HCT116 (cell line): Measurements from ENCODE around the gene CDC42BPA. TPM values are rescaled to one million over a fixed set of nuclear protein-coding genes. Genes with fewer than 3 reads are reported as not detected.

ENCODE experiments used
- ATAC-seq: fragments of 200-7000 bp; cut with Tn5 transposase; 2 replicates; pipeline ENCODE4 v1.9.1; 2020; ENCODE audit warnings: mild to moderate bottlenecking, moderate library complexity
- BruUV-seq: library from RNA; stranded (reverse); fragments of 400-500 nt; replicated peaks from 2 replicates; lab custom pipeline; 2021; lab: Mats Ljungman, UMichigan
- CTCF ChIA-PET: fragments of 300-600 bp; sonication (Branson Sonifier 250); formaldehyde crosslinking; loops from one replicate; lab custom pipeline; 2021; ENCODE audit warnings: antibody characterized with exemption; lab: Charles Lee
- POLR2A ChIA-PET: fragments of 300-600, 350-600 bp; sonication (Branson Sonifier 250); formaldehyde crosslinking; loops from one replicate; lab custom pipeline; 2021; ENCODE audit warnings: antibody characterized with exemption; lab: Charles Lee
- RAD21 ChIA-PET, 2 experiments: fragments of 300-600 bp; sonication (Branson Sonifier 250); formaldehyde crosslinking; loops; one replicate each; lab custom pipeline; 2023; ENCODE audit warnings: low total read pairs in 2 of 2; ENCODE audit not compliant: uncharacterized antibody in 2 of 2, unreplicated experiment in 2 of 2, low non-redundant PET in 1 of 2; lab: Charles Lee
- DNase-seq: peaks from one replicate; pipeline ENCODE4 v3.0.0-alpha.2; 2010; ENCODE audit warnings: low read depth, low spot score
- H2AFZ ChIP-seq: fragments of 200-600 bp; shearing (Covaris generic), sonication (generic); 2 replicates; pipeline ENCODE4 v1.6.1; 2017; ENCODE audit warnings: low read depth, mixed run types, mixed read lengths, antibody characterized with exemption, low read length; ENCODE audit not compliant: poor library complexity, severe bottlenecking
- H3K27ac ChIP-seq: 2 replicates; pipeline ENCODE4 v1.5.1; 2012; ENCODE audit warnings: low read depth, low read length
- H3K27me3 ChIP-seq: fragments of 200-600 bp; sonication (generic); 2 replicates; pipeline ENCODE4 v1.6.1; 2016; ENCODE audit warnings: mixed run types, low read length, mixed read lengths; ENCODE audit not compliant: insufficient read depth
- H3K36me3 ChIP-seq, 2 experiments: fragments of 200-500 bp in 1 of 2; fragments of 200-600 bp in 1 of 2; sonication (Bioruptor generic) in 1 of 2; sonication (generic) in 1 of 2; 2 replicates each; pipeline versions ENCODE4 v1.5.1 to v1.6.1; 2014 to 2016; ENCODE audit warnings: low read length in 2 of 2, inconsistent platforms in 1 of 2, mixed read lengths in 1 of 2, mixed run types in 1 of 2; ENCODE audit not compliant: insufficient read depth in 2 of 2, control insufficient read depth in 1 of 2
- H3K4me1 ChIP-seq, 2 experiments: fragments of 200-600 bp in 1 of 2; sonication (generic) in 1 of 2; 2 replicates each; pipeline versions ENCODE4 v1.5.1 to v1.6.1; 2012 to 2017; ENCODE audit warnings: low read length in 2 of 2, inconsistent platforms in 1 of 2, mild to moderate bottlenecking in 1 of 2, mixed read lengths in 1 of 2, mixed run types in 1 of 2, moderate library complexity in 1 of 2; ENCODE audit not compliant: insufficient read depth in 2 of 2, control insufficient read depth in 1 of 2
- H3K4me2 ChIP-seq: fragments of 200-600 bp; sonication (generic); 2 replicates; pipeline ENCODE4 v1.6.1; 2017; ENCODE audit warnings: mixed run types, low read length, mixed read lengths
- H3K4me3 ChIP-seq, 2 experiments: fragments of 200-600 bp in 1 of 2; sonication (generic) in 1 of 2; replicated peaks in 1 of 2; 2 replicates each; pipeline ENCODE4 v1.5.1; 2011 to 2016; ENCODE audit warnings: low read length in 2 of 2, control low read depth in 1 of 2, low read depth in 1 of 2, mild to moderate bottlenecking in 1 of 2, mixed read lengths in 1 of 2, mixed run types in 1 of 2
- H3K79me2 ChIP-seq: fragments of 200-600 bp; sonication (generic); 2 replicates; pipeline ENCODE4 v1.6.1; 2017; ENCODE audit warnings: mild to moderate bottlenecking, mixed run types, low read length, moderate library complexity, mixed read lengths; ENCODE audit not compliant: insufficient read depth
- H3K9ac ChIP-seq: fragments of 200-600 bp; sonication (generic); 2 replicates; pipeline ENCODE4 v1.6.1; 2016; ENCODE audit warnings: low read length, mixed read lengths
- H3K9me2 ChIP-seq: fragments of 200-600 bp; sonication (generic), shearing (Covaris generic); 2 replicates; pipeline ENCODE4 v1.6.1; 2017; ENCODE audit warnings: mixed run types, mild to moderate bottlenecking, moderate library complexity; ENCODE audit not compliant: insufficient read depth
- H3K9me3 ChIP-seq, 2 experiments: fragments of 200-500 bp in 1 of 2; fragments of 200-600 bp in 1 of 2; sonication (Bioruptor generic) in 1 of 2; sonication (generic) in 1 of 2; 2 replicates each; pipeline ENCODE4 v1.6.1; 2014 to 2017; ENCODE audit warnings: low read length in 2 of 2, mixed read lengths in 2 of 2, inconsistent platforms in 1 of 2, low read depth in 1 of 2, mild to moderate bottlenecking in 1 of 2, mixed run types in 1 of 2, moderate library complexity in 1 of 2; ENCODE audit not compliant: control insufficient read depth in 1 of 2, insufficient read depth in 1 of 2
- H4K20me1 ChIP-seq: fragments of 200-600 bp; sonication (generic), shearing (Covaris generic); 2 replicates; pipeline ENCODE4 v1.6.1; 2017; ENCODE audit warnings: mixed run types, mild to moderate bottlenecking, moderate library complexity; ENCODE audit not compliant: insufficient read depth
- EGR1 ChIP-seq: IDR thresholded peaks from 2 replicates; pipeline ENCODE4 v1.6.1; 2012; ENCODE audit warnings: low read depth
- EZH2 ChIP-seq: fragments of 200-600 bp; sonication (generic); IDR thresholded peaks from 2 replicates; pipeline ENCODE4 v1.6.1; 2017; ENCODE audit warnings: antibody characterized with exemption, mixed run types
- FOSL1 ChIP-seq: IDR thresholded peaks from 2 replicates; pipeline ENCODE4 v1.6.1; 2012; ENCODE audit warnings: low read depth
- JUND ChIP-seq: IDR thresholded peaks from 2 replicates; pipeline ENCODE4 v1.6.1; 2012
- MAX ChIP-seq: IDR thresholded peaks from 2 replicates; pipeline ENCODE4 v1.6.1; 2012
- POLR2A ChIP-seq: IDR thresholded peaks from 2 replicates; pipeline ENCODE4 v1.7.0; 2011; ENCODE audit warnings: borderline replicate concordance; ENCODE audit not compliant: insufficient read depth, insufficient read length; ENCODE audit errors: extremely low read depth
- POLR2AphosphoS5 ChIP-seq: IDR thresholded peaks from 2 replicates; pipeline ENCODE4 v1.6.1; 2011; ENCODE audit warnings: mild to moderate bottlenecking, low read depth, low read length, moderate library complexity
- SIN3A ChIP-seq: IDR thresholded peaks from 2 replicates; pipeline ENCODE4 v1.6.1; 2012; ENCODE audit warnings: low read depth
- SP1 ChIP-seq: IDR thresholded peaks from 2 replicates; pipeline ENCODE4 v1.6.1; 2012; ENCODE audit warnings: low read depth
- SRF ChIP-seq: IDR thresholded peaks from 2 replicates; pipeline ENCODE4 v1.6.1; 2012; ENCODE audit warnings: low read depth
- ZNF274 ChIP-seq: fragments of 200-500 bp; sonication (Bioruptor generic); IDR thresholded peaks from 2 replicates; pipeline ENCODE4 v1.6.1; 2014; ENCODE audit warnings: mild to moderate bottlenecking, low read depth, low read length, inconsistent platforms
- intact Hi-C: fragments of 100-400 bp; cut with micrococcal nuclease; formaldehyde crosslinking; loops from 2 replicates; pipeline ENCODE4 v1.10.0; 2022
- total RNA-seq: library from RNA; stranded (reverse); gene quantifications from one replicate; pipeline ENCODE4 v1.2.1, GENCODE V29; 2021; ENCODE audit not compliant: unreplicated experiment
- TF ChIP-seq, protein P1 (sequence below), 3 experiments: fragments of 200-600 bp in 1 of 3; sonication (generic) in 1 of 3; IDR thresholded peaks in 2 of 3; conservative IDR thresholded peaks in 1 of 3; 2 replicates each; pipeline ENCODE4 v1.5.1; 2012 to 2017; ENCODE audit warnings: low read depth in 2 of 3, low read length in 2 of 3, antibody characterized with exemption in 1 of 3, borderline replicate concordance in 1 of 3, control low read depth in 1 of 3, mild to moderate bottlenecking in 1 of 3, mixed read lengths in 1 of 3, mixed run types in 1 of 3, moderate library complexity in 1 of 3; ENCODE audit not compliant: insufficient read depth in 1 of 3
- TF ChIP-seq, protein P2 (sequence below): IDR thresholded peaks from 2 replicates; pipeline ENCODE4 v1.6.1; 2012

The CDC42BPA gene
- total RNA-seq, 1 experiment from 2014 or later: 44.0 TPM

GRCh38 chr1:227191607-227192006 lies 126.7 kb downstream of the CDC42BPA start:
- no TSS peak for BruUV-seq
- H3K27ac ChIP-seq: no peak overlapping the region

DNA sequence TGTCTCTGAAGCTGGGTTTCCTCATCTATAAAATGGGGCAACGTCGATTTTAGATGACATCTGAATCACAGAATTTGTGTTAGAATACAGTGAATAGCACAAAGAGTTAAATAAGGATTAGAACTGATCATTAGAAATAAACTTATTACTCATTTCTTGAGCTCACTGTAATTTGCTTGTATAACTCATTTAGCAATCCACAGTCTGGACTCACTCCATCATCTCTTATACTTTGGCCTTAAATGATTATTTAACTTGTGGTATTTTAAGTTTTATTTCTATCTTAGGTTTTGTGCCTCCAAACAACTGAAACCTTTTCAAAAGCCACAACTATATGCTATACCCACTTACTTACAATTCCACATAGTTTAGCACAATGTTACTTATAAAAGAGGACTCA lies 128.0 kb downstream of the CDC42BPA start:
- H3K4me1 ChIP-seq: 0 out of 4 replicates have a peak, but pooled peaks cover 0 to 3% of the 10 kb centered on the region in 2 experiments
- H3K27me3 ChIP-seq: no peaks in the 10 kb centered on the region
- H3K36me3 ChIP-seq: no peaks in the 10 kb centered on the region
- H3K4me3 ChIP-seq: no peak overlapping the region
- H3K9me3 ChIP-seq: no peaks in the 10 kb centered on the region
- H3K9ac ChIP-seq: no peak overlapping the region
- intact Hi-C loops: no loop called here
- ChIA-PET POLR2A (no interaction called here), RAD21 (no interaction called here), CTCF (interaction anchor here (0.6 kb wide), 1 partner anchor 244 kb away, joined by 3 read pairs; no protein-coding TSS in a partner anchor)
- H2AFZ ChIP-seq: no peak overlapping the region
- ATAC-seq: no peak
- TF ChIP-seq, protein P1, sequence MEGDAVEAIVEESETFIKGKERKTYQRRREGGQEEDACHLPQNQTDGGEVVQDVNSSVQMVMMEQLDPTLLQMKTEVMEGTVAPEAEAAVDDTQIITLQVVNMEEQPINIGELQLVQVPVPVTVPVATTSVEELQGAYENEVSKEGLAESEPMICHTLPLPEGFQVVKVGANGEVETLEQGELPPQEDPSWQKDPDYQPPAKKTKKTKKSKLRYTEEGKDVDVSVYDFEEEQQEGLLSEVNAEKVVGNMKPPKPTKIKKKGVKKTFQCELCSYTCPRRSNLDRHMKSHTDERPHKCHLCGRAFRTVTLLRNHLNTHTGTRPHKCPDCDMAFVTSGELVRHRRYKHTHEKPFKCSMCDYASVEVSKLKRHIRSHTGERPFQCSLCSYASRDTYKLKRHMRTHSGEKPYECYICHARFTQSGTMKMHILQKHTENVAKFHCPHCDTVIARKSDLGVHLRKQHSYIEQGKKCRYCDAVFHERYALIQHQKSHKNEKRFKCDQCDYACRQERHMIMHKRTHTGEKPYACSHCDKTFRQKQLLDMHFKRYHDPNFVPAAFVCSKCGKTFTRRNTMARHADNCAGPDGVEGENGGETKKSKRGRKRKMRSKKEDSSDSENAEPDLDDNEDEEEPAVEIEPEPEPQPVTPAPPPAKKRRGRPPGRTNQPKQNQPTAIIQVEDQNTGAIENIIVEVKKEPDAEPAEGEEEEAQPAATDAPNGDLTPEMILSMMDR (IDR thresholded peaks at IDR 0.05 in 2 of 3, conservative IDR thresholded peaks at IDR 0.05 in 1 of 3; ENCODE audit: borderline replicate concordance in 1 of 3, insufficient read depth in 1 of 3, low read depth in 2 of 3, low read length in 2 of 3): no peak
- TF ChIP-seq, protein P2, sequence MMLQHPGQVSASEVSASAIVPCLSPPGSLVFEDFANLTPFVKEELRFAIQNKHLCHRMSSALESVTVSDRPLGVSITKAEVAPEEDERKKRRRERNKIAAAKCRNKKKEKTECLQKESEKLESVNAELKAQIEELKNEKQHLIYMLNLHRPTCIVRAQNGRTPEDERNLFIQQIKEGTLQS: no peak
- TF ChIP-seq POLR2A (no peak), EZH2 (no peak), MAX (no peak), FOSL1 (no peak), EGR1 (no peak), JUND (no peak), SP1 (no peak), ZNF274 (no peak), SIN3A (no peak), POLR2AphosphoS5 (no peak)
- H3K27ac ChIP-seq: no peak overlapping the region
- no peaks in the 10 kb centered on the region for H4K20me1 ChIP-seq
- no peak overlapping the region for H3K4me2 ChIP-seq
- BruUV-seq: no TSS peak
- no peak for DNase-seq
- H3K79me2 ChIP-seq: peaks cover 42% of the 10 kb centered on the region
- no peaks in the 10 kb centered on the region for H3K9me2 ChIP-seq

More at GRCh38 chr1:227191607-227192006, 126.7 kb downstream of the CDC42BPA start:
- RAD21 ChIA-PET: no interaction called here
- Histone ChIP-seq H3K4me2 (no peak overlapping the region), H3K4me1 (0 out of 4 replicates have a peak, but pooled peaks cover 0 to 3% of the 10 kb centered on the region in 2 experiments), H3K27me3 (no peaks in the 10 kb centered on the region), H3K9ac (no peak overlapping the region), H3K9me3 (no peaks in the 10 kb centered on the region), H3K4me3 (no peak overlapping the region), H4K20me1 (no peaks in the 10 kb centered on the region), H3K79me2 (peaks cover 33% of the 10 kb centered on the region), H2AFZ (no peak overlapping the region), H3K36me3 (no peaks in the 10 kb centered on the region), H3K9me2 (no peaks in the 10 kb centered on the region)
- CTCF ChIA-PET: no interaction called here
- DNase-seq (no peak), ATAC-seq (no peak)
- TF ChIP-seq FOSL1 (no peak), EGR1 (no peak), SRF (no peak)
- TF ChIP-seq, protein P2: no peak
- intact Hi-C loops: no loop called here
- POLR2A ChIA-PET: no interaction called here
